ENCODE results near the gene GPR32.
"Not testable (repeated sequence)": the region's sequence is repeated elsewhere in the genome, so short reads cannot be mapped to it uniquely, and the experiment has no call there.

Gene GPR32

GRCh38 chr19:50739914-50740426, 30.3 kb upstream of the GPR32 start:
- H3K27ac ChIP-seq = no peak overlapping the region
- no peak for TF ChIP-seq CTCF (conservative IDR thresholded peaks at IDR 0.05)

GRCh38 chr19:50741179-50741933, 28.9 kb upstream of the GPR32 start:
- no peak overlapping the region for H3K27ac ChIP-seq
- no peak for TF ChIP-seq CTCF (conservative IDR thresholded peaks at IDR 0.05)

GRCh38 chr19:50743537-50743936, 26.7 kb upstream of the GPR32 start:
- no peak overlapping the region for H3K27ac ChIP-seq
- no peak for TF ChIP-seq CTCF (conservative IDR thresholded peaks at IDR 0.05)

- TF ChIP-seq CTCF (conservative IDR thresholded peaks at IDR 0.05) = no peak
- no peak overlapping the region for H3K27ac ChIP-seq
Observed at GRCh38 chr19:50745221-50745620, 25.0 kb upstream of the GPR32 start.

GRCh38 chr19:50747141-50747540, 23.1 kb upstream of the GPR32 start:
- H3K27ac ChIP-seq = not testable (repeated sequence)

- TF ChIP-seq CTCF (conservative IDR thresholded peaks at IDR 0.05) = no peak
- H3K27ac ChIP-seq = no peak overlapping the region
Observed at GRCh38 chr19:50749490-50749889, 20.8 kb upstream of the GPR32 start.

- no peak for TF ChIP-seq CTCF (conservative IDR thresholded peaks at IDR 0.05)
- no peak overlapping the region for H3K27ac ChIP-seq
Observed at GRCh38 chr19:50750010-50750409, 20.3 kb upstream of the GPR32 start.

GRCh38 chr19:50753879-50754278, 16.4 kb upstream of the GPR32 start:
- TF ChIP-seq CTCF (conservative IDR thresholded peaks at IDR 0.05) = no peak
- no peak overlapping the region for H3K27ac ChIP-seq

- H3K27ac ChIP-seq = not testable (repeated sequence)
Observed at GRCh38 chr19:50756244-50756643, 14.0 kb upstream of the GPR32 start.

GRCh38 chr19:50757624-50758023, 12.6 kb upstream of the GPR32 start:
- H3K27ac ChIP-seq = not testable (repeated sequence)

- not testable (repeated sequence) for H3K27ac ChIP-seq
Observed at GRCh38 chr19:50759076-50759475, 11.2 kb upstream of the GPR32 start.

All from VCaP (cell line).